Activated naive CD4-positive, alpha-beta T cell treated with anti-CD3 and anti-CD28 coated beads, Interleukin-2, amount 10 ng/mL, durations not matched to agents 7 days and 5 days (primary cell): ENCODE results near the gene ZNF526.
A peak's percentile ranks its signal among the peaks of the same experiment; 100 is the strongest.
"Not testable (repeated sequence)": the region's sequence is repeated elsewhere in the genome, so short reads cannot be mapped to it uniquely, and the experiment has no call there.

ENCODE experiments used
- CTCF ChIA-PET: fragments of 350-600 bp; sonication (Branson Sonifier 250); formaldehyde crosslinking; loops from one replicate; lab custom pipeline; 2021; ENCODE audit warnings: antibody characterized with exemption; lab: Charles Lee
- DNase-seq: peaks from one replicate; pipeline ENCODE4 v3.0.0-alpha.2; 2020
- H3K27ac Mint-ChIP-seq: one replicate; pipeline ENCODE4 v1.8.0; 2021; ENCODE audit warnings: mild to moderate bottlenecking, moderate library complexity, mixed read lengths
- H3K27me3 Mint-ChIP-seq: one replicate; pipeline ENCODE4 v1.8.0; 2021; ENCODE audit warnings: mild to moderate bottlenecking, mixed read lengths
- H3K36me3 Mint-ChIP-seq: one replicate; pipeline ENCODE4 v1.8.0; 2021; ENCODE audit warnings: mixed read lengths
- H3K4me1 Mint-ChIP-seq: one replicate; pipeline ENCODE4 v1.8.0; 2021; ENCODE audit warnings: mixed read lengths
- H3K4me3 Mint-ChIP-seq: one replicate; pipeline ENCODE4 v1.8.0; 2021; ENCODE audit warnings: mild to moderate bottlenecking, moderate library complexity, mixed read lengths
- H3K9me3 Mint-ChIP-seq: one replicate; pipeline ENCODE4 v1.8.0; 2021; ENCODE audit warnings: mixed read lengths

The ZNF526 gene

GRCh38 chr19:42250183-42250665 lies 30.1 kb downstream of the ZNF526 start:
- H3K27ac Mint-ChIP-seq: peak overlapping the region; percentile 64

GRCh38 chr19:42250666-42251531 lies 30.8 kb downstream of the ZNF526 start:
- Mint-ChIP-seq H3K27ac (peak overlapping the region; percentile 74), H3K27me3 (peaks cover 6% of the 10 kb centered on the region), H3K9me3 (no peaks in the 10 kb centered on the region), H3K36me3 (peaks cover 14% of the 10 kb centered on the region), H3K4me3 (peak overlapping the region; percentile 18), H3K4me1 (peaks cover 43% of the 10 kb centered on the region)
- peak; percentile 39 for DNase-seq
- CTCF ChIA-PET: interaction anchor here (0.9 to 3.3 kb wide), 6 partner anchors 8 to 140 kb away, joined by 3 to 18 read pairs (median 4); partner anchors contain the start of gene GSK3A

More at GRCh38 chr19:42250183-42250665, 30.1 kb downstream of the ZNF526 start:
- H3K4me1 Mint-ChIP-seq: peaks cover 45% of the 10 kb centered on the region
- H3K4me3 Mint-ChIP-seq: peak overlapping the region; percentile 18
- CTCF ChIA-PET: interaction anchor here (1.1 to 3.3 kb wide), 3 partner anchors 29 to 139 kb away, joined by 3 to 18 read pairs (median 3); no protein-coding TSS in a partner anchor
- H3K36me3 Mint-ChIP-seq: peaks cover 14% of the 10 kb centered on the region
- no peaks in the 10 kb centered on the region for H3K27me3 Mint-ChIP-seq
- no peaks in the 10 kb centered on the region for H3K9me3 Mint-ChIP-seq
- no peak for DNase-seq

GRCh38 chr19:42251572-42252358 lies 31.7 kb downstream of the ZNF526 start:
- no peak for DNase-seq
- H3K4me3 Mint-ChIP-seq: peak overlapping the region; percentile 87
- CTCF ChIA-PET: interaction anchor here (0.9 to 3.3 kb wide), 4 partner anchors 9 to 45 kb away, joined by 3 to 18 read pairs (median 4); partner anchors contain the start of gene GSK3A
- H3K4me1 Mint-ChIP-seq: peaks cover 44% of the 10 kb centered on the region
- peaks cover 13% of the 10 kb centered on the region for H3K36me3 Mint-ChIP-seq
- H3K27me3 Mint-ChIP-seq: peaks cover 15% of the 10 kb centered on the region
- peak overlapping the region; percentile 87 for H3K27ac Mint-ChIP-seq
- H3K9me3 Mint-ChIP-seq: no peaks in the 10 kb centered on the region

DNA sequence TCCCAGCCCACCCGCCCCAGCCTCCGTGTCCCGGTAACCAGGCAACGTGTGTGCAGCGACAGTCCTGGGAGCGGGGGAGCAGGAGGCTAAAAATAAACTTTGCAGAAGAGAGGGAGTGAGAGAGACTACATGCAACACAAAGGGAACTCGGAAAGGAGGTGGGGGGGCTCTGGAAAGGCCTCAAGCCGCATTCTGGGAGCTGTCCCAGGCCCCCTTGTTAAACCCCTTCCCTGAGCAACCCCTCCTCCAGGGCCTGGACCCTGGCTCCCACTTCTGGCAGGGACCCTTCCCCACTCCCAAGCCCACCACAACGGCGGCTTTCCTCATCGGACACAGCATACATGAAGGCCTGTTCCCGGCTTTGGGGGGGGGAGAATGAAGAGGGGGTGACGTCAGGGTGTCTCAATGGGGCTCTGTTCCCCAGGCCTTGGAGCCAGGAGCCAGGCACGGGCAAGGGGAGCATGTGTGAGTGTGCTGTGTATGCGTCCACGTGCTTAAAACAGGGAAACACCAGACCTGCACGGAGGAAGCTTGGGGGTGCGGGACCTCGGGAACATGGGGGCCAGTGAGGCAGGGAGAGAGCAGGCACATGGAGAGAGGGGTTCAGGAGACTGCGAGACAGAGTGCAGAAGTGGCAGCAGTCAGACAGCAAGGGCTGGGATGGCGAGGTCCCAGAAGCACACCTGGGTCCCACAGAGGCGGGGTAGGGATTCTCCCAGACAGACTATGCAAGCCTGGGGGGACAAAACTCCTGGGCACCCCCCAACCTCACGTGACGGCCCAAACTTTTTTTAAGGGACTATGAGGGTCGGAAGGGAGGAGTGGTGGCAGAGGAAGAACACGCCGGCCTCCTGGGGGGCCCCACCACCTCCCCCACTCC lies 32.5 kb downstream of the ZNF526 start:
- CTCF ChIA-PET: interaction anchor here (1.6 to 3.3 kb wide), 2 partner anchors 10 to 27 kb away, joined by 4 to 18 read pairs; partner anchors contain the start of gene GSK3A
- peaks cover 23% of the 10 kb centered on the region for H3K27me3 Mint-ChIP-seq
- H3K4me3 Mint-ChIP-seq: peak overlapping the region; percentile 87
- H3K27ac Mint-ChIP-seq: peak overlapping the region; percentile 94
- H3K4me1 Mint-ChIP-seq: peaks cover 41% of the 10 kb centered on the region
- DNase-seq: no peak
- no peaks in the 10 kb centered on the region for H3K9me3 Mint-ChIP-seq
- H3K36me3 Mint-ChIP-seq: peaks cover 13% of the 10 kb centered on the region

- Mint-ChIP-seq H3K27me3 (peaks cover 32% of the 10 kb centered on the region), H3K27ac (peak overlapping the region; percentile 94), H3K4me3 (peak overlapping the region; percentile 87), H3K36me3 (peaks cover 13% of the 10 kb centered on the region), H3K9me3 (no peaks in the 10 kb centered on the region), H3K4me1 (peaks cover 41% of the 10 kb centered on the region)
- peak; percentile 80 for DNase-seq
- CTCF ChIA-PET: no interaction called here
Observed at GRCh38 chr19:42253245-42254088, 33.4 kb downstream of the ZNF526 start.

DNA sequence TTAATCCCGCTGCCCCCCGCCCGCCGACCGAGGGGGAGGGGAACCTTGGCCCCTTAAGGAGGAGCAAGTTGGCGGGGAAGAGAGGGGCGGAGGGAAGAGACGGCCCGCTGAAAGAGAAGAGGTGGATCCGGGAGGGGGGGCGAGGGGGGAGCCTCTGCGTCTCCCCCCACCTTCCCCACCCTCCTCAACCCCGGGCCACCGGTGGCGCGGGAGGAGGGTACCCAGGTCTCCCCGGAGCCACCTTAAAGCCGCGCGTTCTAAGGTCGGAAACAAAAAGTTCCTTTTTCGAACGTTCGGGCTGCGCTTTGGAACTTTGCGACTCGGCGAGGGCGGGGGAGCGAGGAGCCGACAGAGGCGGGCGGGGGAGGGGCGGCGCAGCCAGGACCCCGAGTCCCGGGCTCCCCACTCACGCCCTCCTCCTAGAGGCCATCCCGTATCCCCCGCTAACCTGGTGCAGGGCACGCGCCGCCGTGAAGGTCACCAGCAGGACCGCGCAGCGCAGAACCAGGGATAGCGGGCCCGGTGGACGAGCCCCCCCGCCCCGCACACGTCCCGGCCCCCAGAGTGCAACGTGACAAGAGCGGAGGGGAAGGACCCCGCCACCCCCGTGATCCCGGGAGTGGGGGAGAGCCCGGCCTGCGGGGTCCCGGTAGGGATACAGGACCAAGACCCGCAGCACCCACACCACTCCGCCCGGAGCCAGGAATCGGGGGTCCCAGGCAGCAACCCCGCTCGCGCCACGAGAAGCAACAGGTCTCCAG lies 34.2 kb downstream of the ZNF526 start:
- Mint-ChIP-seq H3K4me3 (peak overlapping the region; percentile 77), H3K27ac (peak overlapping the region; percentile 85), H3K9me3 (no peaks in the 10 kb centered on the region), H3K4me1 (peaks cover 41% of the 10 kb centered on the region), H3K36me3 (peaks cover 13% of the 10 kb centered on the region), H3K27me3 (peaks cover 38% of the 10 kb centered on the region)
- peak; percentile 87 for DNase-seq
- CTCF ChIA-PET: no interaction called here

GRCh38 chr19:42254850-42255765 lies 35.0 kb downstream of the ZNF526 start, which contains the start of gene ERF:
ERF (minus strand) TSS chr19:42255128; CDS start chr19:42254999, 129 bp downstream.
- Mint-ChIP-seq H3K4me3 (peak within 1 kb of the TSS; percentile 77), H3K27ac (peak within 1 kb of the TSS; percentile 85), H3K9me3 (no peaks in the 10 kb centered on the region), H3K36me3 (peaks cover 9% of the 10 kb centered on the region), H3K4me1 (peaks cover 37% of the 10 kb centered on the region), H3K27me3 (peaks cover 40% of the 10 kb centered on the region)
- CTCF ChIA-PET: interaction anchor here (1.1 to 1.4 kb wide), 3 partner anchors 23 to 41 kb away, joined by 3 to 4 read pairs (median 3); no protein-coding TSS in a partner anchor
- peak; percentile 93 for DNase-seq

GRCh38 chr19:42255766-42256745 lies 35.9 kb downstream of the ZNF526 start:
- peak overlapping the region; percentile 77 for H3K4me3 Mint-ChIP-seq
- H3K27me3 Mint-ChIP-seq: peaks cover 40% of the 10 kb centered on the region
- H3K27ac Mint-ChIP-seq: peak overlapping the region; percentile 68
- H3K36me3 Mint-ChIP-seq: peaks cover 8% of the 10 kb centered on the region
- DNase-seq: peak; percentile 41
- peaks cover 28% of the 10 kb centered on the region for H3K4me1 Mint-ChIP-seq
- CTCF ChIA-PET: interaction anchor here (1.1 to 1.4 kb wide), 3 partner anchors 22 to 40 kb away, joined by 3 to 4 read pairs (median 3); no protein-coding TSS in a partner anchor
- H3K9me3 Mint-ChIP-seq: no peaks in the 10 kb centered on the region

DNA sequence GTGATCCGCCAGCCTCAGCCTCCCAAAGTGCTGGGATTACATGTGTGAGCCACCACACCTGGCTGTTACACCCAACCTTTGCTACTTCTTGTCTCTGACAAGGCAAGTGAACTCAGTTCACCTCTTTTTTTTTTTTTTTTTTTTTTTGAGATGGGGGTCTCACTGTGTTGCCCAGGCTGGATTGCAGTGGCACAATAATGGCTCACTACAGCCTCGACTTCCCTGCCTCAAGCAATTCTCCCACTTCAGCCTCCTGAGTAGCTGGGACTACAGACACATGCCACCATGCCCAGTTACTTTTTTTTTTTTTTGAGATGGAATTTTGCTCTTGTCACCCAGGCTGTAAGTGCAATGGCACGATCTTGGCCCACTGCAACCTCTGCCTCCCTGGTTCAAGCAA lies 37.7 kb downstream of the ZNF526 start:
- CTCF ChIA-PET: interaction anchor here (1.9 kb wide), 1 partner anchor 22 kb away, joined by 4 read pairs; no protein-coding TSS in a partner anchor
- not testable (repeated sequence) for H3K36me3 Mint-ChIP-seq, H3K4me3 Mint-ChIP-seq, DNase-seq, H3K27ac Mint-ChIP-seq, H3K9me3 Mint-ChIP-seq
- peaks cover 12% of the 10 kb centered on the region for H3K4me1 Mint-ChIP-seq
- peaks cover 55% of the 10 kb centered on the region for H3K27me3 Mint-ChIP-seq

GRCh38 chr19:42261763-42262162 lies 41.7 kb downstream of the ZNF526 start:
- CTCF ChIA-PET: interaction anchor here (1.0 kb wide), 1 partner anchor 129 kb away, joined by 3 read pairs; no protein-coding TSS in a partner anchor
- no peak overlapping the region for H3K27ac Mint-ChIP-seq

More at GRCh38 chr19:42261763-42262162, 41.7 kb downstream of the ZNF526 start:
- Mint-ChIP-seq H3K4me1 (peaks cover under 1% of the 10 kb centered on the region), H3K9me3 (no peaks in the 10 kb centered on the region), H3K4me3 (no peak overlapping the region), H3K36me3 (no peaks in the 10 kb centered on the region), H3K27me3 (peaks cover 41% of the 10 kb centered on the region)
- DNase-seq: no peak
